ENCODE results near the gene SLC49A3. TPM values are rescaled to one million over a fixed set of nuclear protein-coding genes. Genes with fewer than 3 reads are reported as not detected.

Gene SLC49A3
- total RNA-seq, 4 donors from 2014 or later, result 9.4 to 21.1 (median 19.0) TPM

- DNase-seq (ENCODE audit: low spot score) (no peak), ATAC-seq (ENCODE audit: low FRiP score) (no peak)
- TF ChIP-seq CTCF (IDR thresholded peaks at IDR 0.05), result no peak
Measured at GRCh38 chr4:686413-687040, 2.4 kb downstream of the SLC49A3 start.

GRCh38 chr4:685679-686412, 3.1 kb downstream of the SLC49A3 start:
- DNase-seq (ENCODE audit: low spot score) (no peak), ATAC-seq (ENCODE audit: low FRiP score) (no peak)
- TF ChIP-seq CTCF (IDR thresholded peaks at IDR 0.05), result no peak

GRCh38 chr4:684623-685327, 4.2 kb downstream of the SLC49A3 start:
- no peak for TF ChIP-seq CTCF (IDR thresholded peaks at IDR 0.05)
- DNase-seq (ENCODE audit: low spot score) (no peak), ATAC-seq (ENCODE audit: low FRiP score) (no peak)

- TF ChIP-seq CTCF (IDR thresholded peaks at IDR 0.05), result no peak
- no peak for ATAC-seq (ENCODE audit: low FRiP score)
- no peak for DNase-seq (ENCODE audit: low spot score)
Measured at GRCh38 chr4:683982-684622, 4.8 kb downstream of the SLC49A3 start.

GRCh38 chr4:683247-683897, 5.6 kb downstream of the SLC49A3 start:
- TF ChIP-seq CTCF (IDR thresholded peaks at IDR 0.05), result no peak
- ATAC-seq (ENCODE audit: low FRiP score), result no peak

GRCh38 chr4:682490-683172, 6.3 kb downstream of the SLC49A3 start:
- DNase-seq (ENCODE audit: low spot score) (no peak), ATAC-seq (ENCODE audit: low FRiP score) (no peak)
- no peak for TF ChIP-seq CTCF (IDR thresholded peaks at IDR 0.05)

More at GRCh38 chr4:683247-683897, 5.6 kb downstream of the SLC49A3 start:
- no peak for DNase-seq (ENCODE audit: low spot score)

Measured in omental fat pad (tissue), 4 donors.